GM21528 (cell line): Measurements from ENCODE around the gene AHCYL2.

ENCODE experiments used
- ATAC-seq: cut with Tn5 transposase; IDR thresholded peaks from one replicate; pipeline ENCODE4 v1.9.1; 2021; ENCODE audit warnings: mild to moderate bottlenecking, moderate library complexity; ENCODE audit not compliant: unreplicated experiment, low FRiP score

The AHCYL2 gene

GRCh38 chr7:129376076-129376777 lies 151.4 kb downstream of the AHCYL2 start:
- no peak for ATAC-seq

GRCh38 chr7:129376778-129377700 lies 152.2 kb downstream of the AHCYL2 start:
- ATAC-seq, result no peak

DNA sequence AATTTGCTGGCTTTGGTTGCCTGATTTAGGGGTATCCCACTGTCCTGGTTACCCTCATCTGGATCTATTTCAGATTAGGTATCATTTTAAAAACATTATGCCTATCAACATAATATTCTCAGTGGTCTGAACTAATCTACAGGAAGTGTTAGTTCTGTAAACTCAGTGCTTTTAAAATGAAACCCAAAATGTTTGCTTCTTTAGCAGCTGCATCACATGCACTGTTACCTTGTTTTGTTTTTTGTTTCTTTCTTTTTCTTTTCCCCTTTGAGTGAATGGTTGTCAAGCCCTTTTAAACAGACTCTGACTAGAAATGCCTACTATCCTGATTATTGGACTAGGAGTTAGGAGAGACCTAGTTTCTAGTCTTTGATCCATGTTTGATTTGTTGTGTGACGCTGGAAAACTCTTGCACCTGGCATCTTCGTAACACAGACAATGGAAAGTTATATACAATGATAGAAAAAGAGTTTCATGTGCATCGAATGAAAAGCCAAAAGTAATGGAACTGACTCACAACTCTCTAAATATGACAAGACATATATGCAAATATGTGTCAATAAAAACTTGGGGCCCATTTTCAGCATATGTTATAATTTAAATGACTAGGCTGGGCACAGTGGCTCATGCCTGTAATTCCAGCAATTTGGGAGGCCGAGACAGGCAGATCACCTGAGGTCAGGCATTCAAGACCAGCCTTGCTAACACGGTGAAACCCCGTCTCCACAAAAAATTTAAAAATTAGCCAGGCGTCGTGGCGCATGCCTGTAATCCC lies 157.1 kb downstream of the AHCYL2 start:
- no peak for ATAC-seq

DNA sequence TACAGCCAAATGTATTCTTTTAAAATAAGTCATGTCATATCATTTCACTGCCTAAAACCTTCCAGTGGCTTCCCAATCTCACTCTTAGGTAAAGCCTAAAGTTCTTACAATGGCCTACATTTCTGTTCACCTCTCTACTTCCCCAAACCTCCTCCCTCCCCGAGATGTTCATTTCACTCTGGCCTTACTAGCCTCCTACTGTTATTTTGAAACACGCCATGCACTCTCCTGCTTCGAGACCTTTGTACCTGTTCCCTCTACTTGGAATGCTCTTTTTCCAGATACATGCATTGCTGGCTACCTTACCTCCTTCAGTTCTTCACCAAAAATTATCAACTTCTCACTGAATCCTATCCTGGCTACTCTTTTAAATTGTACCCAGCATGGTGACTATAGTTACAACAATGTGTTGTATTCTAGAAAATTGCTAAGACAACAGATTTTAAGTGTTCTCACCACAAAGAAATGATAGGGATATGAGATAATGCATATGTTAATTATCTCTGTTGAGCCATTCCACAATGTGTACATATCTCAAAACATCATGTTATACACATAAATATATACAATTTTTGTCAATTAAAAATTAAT lies 158.8 kb downstream of the AHCYL2 start:
- ATAC-seq, result no peak

DNA sequence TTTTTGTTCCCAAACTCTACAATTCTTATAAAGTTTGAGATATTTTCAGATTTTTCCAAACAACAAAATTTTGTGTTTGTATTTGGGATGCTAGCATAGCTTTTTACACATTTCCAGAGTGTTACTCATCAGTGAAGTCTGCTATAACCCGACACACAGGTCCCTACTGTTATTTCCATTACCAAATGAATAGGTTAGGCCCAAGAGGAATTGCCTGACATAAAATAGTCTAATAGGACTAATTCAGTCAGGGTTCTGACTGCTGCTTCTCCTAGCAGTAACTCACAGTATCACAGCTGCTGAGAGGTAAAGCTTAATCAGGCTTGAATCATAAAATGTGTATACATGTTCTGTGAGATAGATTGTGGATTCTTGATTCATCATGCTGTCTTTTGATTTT lies 160.3 kb downstream of the AHCYL2 start:
- no peak for ATAC-seq

GRCh38 chr7:129385598-129385997 lies 160.8 kb downstream of the AHCYL2 start:
- ATAC-seq, result no peak

DNA sequence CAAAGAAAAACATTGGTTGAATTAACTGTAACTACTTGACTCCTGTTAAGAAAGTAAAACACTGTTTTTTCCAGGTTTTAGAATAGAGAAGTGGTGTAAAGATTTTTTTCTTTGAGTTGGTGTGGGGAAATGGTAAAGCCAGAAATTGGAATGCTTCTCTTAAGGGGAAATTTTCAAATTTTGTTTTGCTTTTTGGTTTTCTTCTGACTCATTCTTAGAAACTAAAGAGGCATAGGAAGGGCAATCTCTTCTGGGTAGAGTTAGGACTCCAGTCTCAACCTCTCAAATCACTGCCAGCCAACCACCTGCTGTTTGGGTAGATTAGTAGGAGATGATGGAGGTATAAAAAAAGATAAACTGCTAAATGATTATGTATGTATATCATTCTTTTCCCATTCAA lies 161.7 kb downstream of the AHCYL2 start:
- ATAC-seq, result no peak

GRCh38 chr7:129387537-129387936 lies 162.7 kb downstream of the AHCYL2 start:
- ATAC-seq, result no peak

- no peak for ATAC-seq
Observed at GRCh38 chr7:129388333-129389098, 163.7 kb downstream of the AHCYL2 start.

GRCh38 chr7:129389829-129390228 lies 165.0 kb downstream of the AHCYL2 start:
- ATAC-seq, result no peak

GRCh38 chr7:129390314-129390713 lies 165.5 kb downstream of the AHCYL2 start:
- no peak for ATAC-seq

- no peak for ATAC-seq
Observed at GRCh38 chr7:129391546-129392171, 166.8 kb downstream of the AHCYL2 start.

GRCh38 chr7:129393255-129393654 lies 168.4 kb downstream of the AHCYL2 start:
- ATAC-seq, result no peak

DNA sequence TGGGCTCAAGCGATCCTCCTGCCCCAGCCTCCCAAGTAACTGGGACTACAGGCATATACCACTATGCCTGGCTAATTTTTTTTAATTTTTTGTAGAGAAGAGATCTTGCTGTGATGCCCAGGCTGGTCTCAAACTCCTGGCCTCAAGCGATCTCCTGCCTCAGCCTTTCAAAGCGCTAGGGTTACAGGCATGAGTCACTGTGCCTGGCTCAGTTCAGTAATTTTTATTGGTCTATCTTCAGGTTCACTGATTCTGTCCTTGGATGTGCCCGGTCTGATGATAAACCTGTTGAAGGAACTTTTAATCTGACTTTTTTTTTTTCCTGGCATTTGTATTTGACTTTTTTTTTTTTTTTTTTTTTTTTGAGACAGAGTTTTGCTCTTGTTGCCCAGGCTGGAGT lies 169.3 kb downstream of the AHCYL2 start:
- no peak for ATAC-seq

DNA sequence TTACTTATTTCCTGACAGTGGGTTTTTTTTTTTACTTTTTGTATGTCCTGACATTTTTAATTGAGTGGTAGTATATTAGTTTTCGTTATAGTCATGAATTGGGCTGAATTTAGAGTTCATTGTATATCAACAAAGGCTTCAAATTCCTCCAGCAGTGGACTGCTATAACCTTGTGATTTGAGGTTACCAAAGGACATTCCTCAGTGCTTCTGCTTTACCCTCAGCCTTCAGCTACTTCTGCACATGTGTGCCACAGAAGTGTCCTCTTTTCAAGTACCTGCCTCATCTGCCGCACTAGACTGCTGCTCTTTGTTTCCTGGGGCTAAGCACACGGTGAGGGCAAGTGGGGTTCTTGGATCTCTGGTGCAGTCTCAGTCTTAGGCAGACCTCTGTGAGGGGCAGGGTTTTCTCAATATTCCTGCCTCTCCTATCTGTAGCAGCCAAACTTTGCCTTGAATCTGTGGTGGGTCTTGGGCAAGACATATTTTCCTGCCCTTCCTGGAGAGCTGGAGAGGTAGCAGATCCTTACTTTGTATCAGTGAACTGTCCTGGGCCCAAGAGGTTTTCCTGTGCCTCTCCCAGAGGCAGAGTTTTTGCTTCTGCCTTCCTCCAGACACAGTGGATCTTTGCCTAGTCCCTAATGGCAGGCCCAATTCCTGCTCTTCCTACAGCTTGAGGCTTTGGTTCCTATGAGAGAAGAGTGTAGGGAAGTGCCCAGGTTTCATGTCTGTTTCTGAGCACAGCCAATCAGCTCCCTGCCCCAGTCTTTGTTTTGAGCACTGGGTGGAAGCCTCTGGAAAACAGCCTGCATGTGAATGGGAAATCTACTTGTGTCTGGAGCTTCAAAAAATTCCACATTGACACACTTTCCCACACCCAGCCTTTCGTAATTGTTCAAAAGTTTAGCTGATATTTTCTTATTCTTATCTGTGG lies 170.4 kb downstream of the AHCYL2 start:
- no peak for ATAC-seq

DNA sequence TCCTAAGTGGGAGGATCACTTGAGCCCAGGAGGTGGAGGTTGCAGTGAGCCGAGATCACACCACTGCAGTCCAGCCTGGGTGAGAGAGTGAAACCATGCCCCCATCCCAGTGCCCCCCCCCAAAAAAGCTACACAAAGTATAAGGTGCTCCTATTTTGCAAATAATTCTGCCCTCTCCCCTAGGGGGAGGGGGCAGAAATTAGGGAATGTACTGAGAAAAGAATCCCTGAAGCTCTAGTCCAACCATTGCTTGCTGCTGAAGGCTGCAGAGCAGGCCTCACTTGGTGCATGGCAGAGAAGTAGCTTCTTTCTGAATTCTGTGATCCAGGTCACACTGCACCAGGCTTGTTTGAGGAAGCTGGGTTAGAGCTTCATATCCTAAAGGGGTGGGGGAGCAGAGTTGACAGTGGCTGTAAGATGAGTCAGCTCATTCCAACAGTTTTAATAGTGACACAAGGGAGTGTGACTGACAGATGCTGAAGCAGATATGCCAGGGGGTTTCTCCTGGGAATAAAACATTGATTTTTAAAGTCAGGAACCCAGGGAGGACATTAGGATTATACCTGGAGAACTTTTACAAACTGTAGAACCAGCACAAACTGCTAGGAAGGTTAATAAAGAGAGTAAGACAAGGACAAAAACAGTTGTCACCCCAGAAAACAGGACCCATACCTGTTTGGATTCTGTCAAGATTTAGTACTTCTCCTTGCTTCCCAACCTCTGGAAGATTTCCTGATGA lies 176.6 kb downstream of the AHCYL2 start:
- ATAC-seq, result no peak

GRCh38 chr7:129401967-129402860 lies 177.4 kb downstream of the AHCYL2 start:
- no peak for ATAC-seq
